NCI-H345 treated with DMSO at 0.1 percent for 48 hours (cell line): ENCODE data around the gene FAM13B.
A peak's percentile ranks its signal among the peaks of the same experiment; 100 is the strongest.
"Not testable (repeated sequence)": the region's sequence is repeated elsewhere in the genome, so short reads cannot be mapped to it uniquely, and the experiment has no call there.

ENCODE experiments used
- DNase-seq: peaks from one replicate; lab custom pipeline; 2025; ENCODE audit not compliant: unreplicated experiment; lab: John Stamatoyannopoulos, UW

FAM13B gene

GRCh38 chr5:138035605-138036537, 3.0 kb upstream of the FAM13B start:
- DNase-seq = peak; percentile 92

DNA sequence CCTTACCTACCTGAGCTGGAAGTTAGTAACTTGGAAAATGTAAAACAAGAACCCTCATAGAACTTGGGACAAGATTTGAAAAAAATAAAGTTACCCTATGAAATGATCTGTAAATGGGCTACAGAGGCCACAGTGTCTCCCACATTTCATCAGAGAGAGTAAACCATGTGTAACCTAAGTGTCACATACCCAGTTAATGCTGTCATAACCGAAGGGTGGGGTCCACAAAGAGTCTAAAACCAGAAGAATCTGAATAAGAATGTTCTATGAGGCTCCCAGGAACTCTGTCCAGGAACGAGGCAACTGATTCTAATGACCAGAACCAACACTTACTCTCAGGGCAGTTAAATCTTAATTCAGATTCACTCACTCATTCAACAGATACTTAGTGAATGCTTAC, 1.0 kb upstream of the FAM13B start:
- no peak for DNase-seq

GRCh38 chr5:138033386-138033808, 518 bp upstream of the FAM13B start:
- DNase-seq = no peak

GRCh38 chr5:138032028-138032571, 779 bp downstream of the FAM13B start:
- DNase-seq = no peak

GRCh38 chr5:138029944-138030343, 2.9 kb downstream of the FAM13B start:
- DNase-seq = no peak

GRCh38 chr5:138029501-138029900, 3.4 kb downstream of the FAM13B start:
- DNase-seq = no peak

GRCh38 chr5:138028971-138029365, 3.9 kb downstream of the FAM13B start:
- DNase-seq = no peak

GRCh38 chr5:138028262-138028970, 4.5 kb downstream of the FAM13B start:
- DNase-seq = not testable (repeated sequence)

DNA sequence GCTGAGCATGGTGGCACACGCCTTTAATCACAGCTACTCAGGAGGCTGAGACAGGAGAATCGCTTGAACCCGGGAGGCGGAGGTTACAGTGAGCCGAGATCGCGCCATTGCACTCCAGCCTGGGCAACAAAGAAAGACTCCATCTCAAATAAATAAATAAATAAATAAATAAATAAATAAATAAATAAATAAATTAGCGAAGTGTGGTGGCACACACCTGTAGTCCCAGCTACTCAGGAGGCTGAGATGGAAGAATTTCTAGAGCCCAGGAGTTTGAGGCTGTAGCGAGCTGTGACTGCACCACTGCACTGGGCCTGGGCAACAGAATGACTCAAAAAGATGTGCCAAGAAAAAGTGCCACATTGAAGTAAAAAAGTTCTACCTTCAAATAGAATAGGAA, 6.1 kb downstream of the FAM13B start:
- DNase-seq = not testable (repeated sequence)

- no peak for DNase-seq
These were observed 7.6 kb downstream of the FAM13B start for GRCh38 chr5:138025285-138025684.

DNA sequence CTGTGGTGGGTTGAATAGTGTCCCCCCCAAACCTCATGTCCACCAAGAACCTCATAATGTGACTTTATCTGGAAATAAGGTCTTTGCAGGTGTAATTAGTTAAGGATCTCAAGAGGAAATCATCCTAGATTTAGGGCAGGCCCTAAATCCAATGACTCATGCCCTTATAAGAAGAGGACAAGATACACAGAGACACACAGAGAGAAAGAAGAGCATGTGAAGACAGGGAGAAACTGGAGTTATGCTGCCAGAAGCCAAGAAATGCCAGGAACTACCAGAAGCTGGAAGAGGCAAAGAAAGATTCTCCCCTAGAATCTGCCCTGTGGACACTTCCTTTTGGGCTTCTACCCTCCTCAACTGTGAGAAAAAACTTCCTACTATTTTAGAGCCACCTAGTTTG, 8.8 kb downstream of the FAM13B start:
- no peak for DNase-seq

DNA sequence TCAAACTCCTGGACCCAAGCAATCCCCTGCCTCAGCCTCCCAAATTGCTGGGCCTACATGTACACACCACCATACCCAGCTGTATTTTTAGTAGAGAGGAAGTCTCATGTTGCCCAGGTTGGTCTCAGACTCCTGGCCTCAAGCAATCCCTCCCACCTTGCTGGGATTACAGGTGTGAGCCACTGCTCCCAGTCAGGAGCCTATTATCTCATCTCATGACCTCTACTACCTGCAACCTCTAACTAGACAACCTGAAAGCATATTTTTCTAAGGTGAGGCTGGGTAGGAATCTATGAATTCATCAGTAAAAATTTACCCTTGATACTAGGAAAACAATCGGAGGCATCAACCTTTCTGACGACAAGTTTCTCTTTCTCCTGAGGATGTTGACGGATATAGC, 10.0 kb downstream of the FAM13B start:
- no peak for DNase-seq

GRCh38 chr5:138021771-138022170, 11.1 kb downstream of the FAM13B start:
- DNase-seq = no peak

DNA sequence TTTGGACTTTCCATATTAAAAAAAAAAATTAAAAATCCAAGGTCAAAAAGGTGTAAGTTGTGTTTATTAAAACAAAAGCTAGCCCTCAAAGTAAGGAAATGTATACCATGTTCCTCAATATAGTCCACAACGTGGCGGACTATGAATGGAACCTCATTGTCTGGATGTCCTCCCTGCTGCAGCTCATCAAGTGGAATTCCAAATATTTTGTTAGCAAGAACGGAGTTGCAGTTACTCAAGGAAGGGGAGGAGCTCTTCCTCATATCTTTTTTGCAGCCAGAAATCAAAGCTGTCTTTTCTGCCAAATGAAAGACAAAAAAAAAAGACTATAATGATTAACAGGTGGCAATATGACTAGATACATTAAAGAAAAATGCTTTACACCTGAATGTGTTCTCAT, 14.0 kb downstream of the FAM13B start:
- no peak for DNase-seq

GRCh38 chr5:138015916-138016315, 17.0 kb downstream of the FAM13B start:
- no peak for DNase-seq

DNA sequence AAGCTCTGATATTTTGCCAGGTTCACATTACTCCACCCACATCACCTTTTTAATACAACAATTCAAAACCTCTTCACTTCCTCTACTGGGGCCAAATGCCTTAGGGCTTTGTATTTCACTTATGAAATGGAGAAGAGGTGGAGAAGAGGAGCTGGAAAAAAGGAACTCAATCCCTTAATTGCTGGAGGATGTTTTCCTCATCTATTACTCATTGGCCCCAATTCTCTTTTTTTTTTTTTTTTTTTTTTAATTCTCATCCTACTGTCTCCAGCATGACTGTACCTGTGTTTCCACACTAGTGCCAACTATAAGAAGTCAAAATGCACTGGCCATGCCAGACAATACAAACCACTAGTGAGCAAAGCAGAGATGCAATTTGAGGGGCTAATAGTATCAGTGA, 20.9 kb downstream of the FAM13B start:
- no peak for DNase-seq

GRCh38 chr5:138000102-138000723, 32.7 kb downstream of the FAM13B start:
- DNase-seq = no peak

DNA sequence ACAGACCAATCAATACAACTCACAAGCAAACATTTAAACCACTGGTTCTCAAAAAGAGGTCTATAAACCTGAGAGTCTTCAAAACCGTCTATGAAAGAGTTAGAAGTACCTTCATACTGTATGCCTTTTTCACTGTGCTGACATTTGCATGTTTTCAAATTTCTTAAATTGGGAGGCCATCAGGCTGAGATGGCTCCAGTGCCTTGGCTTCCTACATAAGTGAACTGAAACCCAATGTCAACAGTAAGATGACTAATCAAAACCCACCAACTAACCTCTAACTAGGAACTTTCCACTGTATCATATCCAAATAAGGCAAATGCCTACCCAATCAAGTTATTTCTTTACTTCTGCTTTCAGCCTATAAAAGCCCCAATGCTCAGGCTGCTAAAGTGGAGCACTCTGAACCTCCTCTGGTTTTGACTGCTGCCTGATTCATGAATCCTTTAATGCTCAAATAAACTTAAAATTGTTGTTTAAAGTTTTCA, 35.1 kb downstream of the FAM13B start:
- DNase-seq = no peak

DNA sequence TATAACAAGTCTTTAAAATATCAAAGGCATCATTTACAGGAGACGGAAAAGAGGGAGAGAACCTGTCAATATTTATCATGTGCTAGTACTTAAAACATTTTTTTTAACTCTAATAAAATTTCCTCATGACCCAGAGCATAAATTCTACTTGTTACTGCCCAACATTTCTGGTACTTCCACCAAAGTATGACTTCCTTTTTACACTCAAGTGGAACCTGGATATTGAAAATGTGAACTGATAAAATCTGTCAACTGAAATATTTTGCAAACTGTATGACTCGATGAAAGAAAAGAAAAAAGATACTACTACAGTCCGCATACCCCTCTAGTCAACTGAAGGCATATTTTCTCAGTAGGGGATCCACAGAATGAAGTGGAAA, 37.1 kb downstream of the FAM13B start:
- DNase-seq = no peak

GRCh38 chr5:137995077-137995748, 37.7 kb downstream of the FAM13B start:
- DNase-seq = no peak

DNA sequence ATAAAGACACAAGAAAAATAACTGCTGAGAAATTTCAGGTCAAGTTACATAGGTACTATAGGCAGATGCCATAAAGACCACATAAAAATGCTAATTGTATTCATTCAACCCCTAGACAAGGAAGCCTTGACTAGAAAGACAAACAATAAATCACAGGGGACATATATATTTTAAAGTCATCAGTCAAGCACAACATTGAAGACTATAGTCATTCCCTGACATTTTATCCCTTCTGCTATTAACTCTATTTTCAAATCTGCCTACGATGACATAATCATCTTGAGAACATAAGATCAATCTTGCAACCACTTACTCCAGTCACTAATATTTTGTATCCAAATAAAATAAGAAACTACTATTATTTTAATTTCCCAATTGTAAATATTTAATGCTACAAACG, 38.3 kb downstream of the FAM13B start:
- no peak for DNase-seq
